ENCODE measurements around the gene PTPRE.
"Not testable (repeated sequence)": the region's sequence is repeated elsewhere in the genome, so short reads cannot be mapped to it uniquely, and the experiment has no call there.

The PTPRE gene

GRCh38 chr10:128081222-128081621, 174.3 kb downstream of the PTPRE start:
- DNase-seq = no peak

GRCh38 chr10:128081720-128082119, 174.8 kb downstream of the PTPRE start:
- no peak for DNase-seq

- no peak for DNase-seq
Observed at GRCh38 chr10:128083191-128083895, 176.4 kb downstream of the PTPRE start.

- no peak for DNase-seq
Observed at GRCh38 chr10:128084364-128084763, 177.5 kb downstream of the PTPRE start.

- no peak for DNase-seq
Observed at GRCh38 chr10:128084991-128085390, 178.1 kb downstream of the PTPRE start.

GRCh38 chr10:128086003-128086863, 179.3 kb downstream of the PTPRE start:
- no peak for DNase-seq

- no peak for DNase-seq
Observed at GRCh38 chr10:128087146-128087883, 180.4 kb downstream of the PTPRE start.

- no peak for DNase-seq
Observed at GRCh38 chr10:128087884-128088709, 181.2 kb downstream of the PTPRE start.

GRCh38 chr10:128091636-128092210, 184.8 kb downstream of the PTPRE start:
- no peak for DNase-seq

GRCh38 chr10:128092454-128092853, 185.6 kb downstream of the PTPRE start:
- no peak for DNase-seq

- DNase-seq = not testable (repeated sequence)
Observed at GRCh38 chr10:128094596-128094995, 187.7 kb downstream of the PTPRE start.

GRCh38 chr10:128095027-128095752, 188.3 kb downstream of the PTPRE start:
- no peak for DNase-seq

- no peak for DNase-seq
Observed at GRCh38 chr10:128095753-128096469, 189.0 kb downstream of the PTPRE start.

- no peak for DNase-seq
Observed at GRCh38 chr10:128096486-128097199, 189.7 kb downstream of the PTPRE start.

GRCh38 chr10:128097783-128098182, 190.9 kb downstream of the PTPRE start:
- DNase-seq = no peak

GRCh38 chr10:128098631-128099030, 191.7 kb downstream of the PTPRE start:
- DNase-seq = no peak

GRCh38 chr10:128099901-128100300, 193.0 kb downstream of the PTPRE start:
- no peak for DNase-seq

- DNase-seq = no peak
Observed at GRCh38 chr10:128101901-128102300, 195.0 kb downstream of the PTPRE start.

GRCh38 chr10:128102480-128103228, 195.8 kb downstream of the PTPRE start:
- no peak for DNase-seq

Data from right forelimb (tissue), 1 donor.